Activated CD8-positive, alpha-beta T cell treated with anti-CD3 and anti-CD28 coated beads, Interleukin-2, amount 10 ng/mL, durations not matched to agents 7 days and 5 days (primary cell): Measurements from ENCODE around the gene SYT6. TPM values are rescaled to one million over a fixed set of nuclear protein-coding genes. Genes with fewer than 3 reads are reported as not detected.

Experiments
- ATAC-seq: fragments of 150-1000 bp; cut with Tn5 transposase; one replicate; pipeline ENCODE4 v1.10.0; 2021; ENCODE audit warnings: moderate library complexity
- CTCF ChIA-PET: fragments of 350-600 bp; sonication (Branson Sonifier 250); formaldehyde crosslinking; loops from one replicate; lab custom pipeline; 2021; ENCODE audit warnings: antibody characterized with exemption; lab: Charles Lee
- POLR2A ChIA-PET: fragments of 350-600 bp; sonication (Branson Sonifier 250); formaldehyde crosslinking; loops from one replicate; lab custom pipeline; 2021; ENCODE audit warnings: antibody characterized with exemption; lab: Charles Lee
- DNase-seq: peaks from one replicate; pipeline ENCODE4 v3.0.0-alpha.2; 2020
- H3K27ac Mint-ChIP-seq: one replicate; pipeline ENCODE4 v1.8.0; 2021; ENCODE audit warnings: mild to moderate bottlenecking, mixed read lengths
- H3K27me3 Mint-ChIP-seq: one replicate; pipeline ENCODE4 v1.8.0; 2021; ENCODE audit warnings: low read depth, mixed read lengths
- H3K36me3 Mint-ChIP-seq: one replicate; pipeline ENCODE4 v1.8.0; 2021; ENCODE audit warnings: low read depth, mixed read lengths
- H3K4me1 Mint-ChIP-seq: one replicate; pipeline ENCODE4 v1.8.0; 2021; ENCODE audit warnings: low read depth, mixed read lengths
- H3K4me3 Mint-ChIP-seq: one replicate; pipeline ENCODE4 v1.8.0; 2021; ENCODE audit warnings: mild to moderate bottlenecking, mixed read lengths
- H3K9me3 Mint-ChIP-seq: one replicate; pipeline ENCODE4 v1.8.0; 2022; ENCODE audit warnings: mixed read lengths; ENCODE audit not compliant: insufficient read depth
- total RNA-seq, 2 experiments: library from RNA; stranded (reverse); gene quantifications; one replicate each; pipeline ENCODE4 v1.2.3, GENCODE V29; 2021

The SYT6 gene
- total RNA-seq, 2 experiments from 2014 or later, result not detected

- Mint-ChIP-seq H3K36me3 (no peaks in the 10 kb centered on the region), H3K9me3 (no peaks in the 10 kb centered on the region), H3K4me3 (no peak overlapping the region), H3K27ac (no peak overlapping the region), H3K4me1 (peaks cover 2% of the 10 kb centered on the region), H3K27me3 (peaks cover 24% of the 10 kb centered on the region)
- ChIA-PET POLR2A (no interaction called here), CTCF (no interaction called here)
- DNase-seq (no peak), ATAC-seq (no peak)
Measured at GRCh38 chr1:114082867-114083585, 70.6 kb downstream of the SYT6 start.

GRCh38 chr1:114082304-114082630 lies 71.4 kb downstream of the SYT6 start:
- ATAC-seq (no peak), DNase-seq (no peak)
- Mint-ChIP-seq H3K4me3 (no peak overlapping the region), H3K4me1 (peaks cover 5% of the 10 kb centered on the region), H3K9me3 (no peaks in the 10 kb centered on the region), H3K36me3 (no peaks in the 10 kb centered on the region), H3K27me3 (peaks cover 24% of the 10 kb centered on the region), H3K27ac (no peak overlapping the region)
- CTCF ChIA-PET, result no interaction called here
- POLR2A ChIA-PET, result no interaction called here

GRCh38 chr1:114081437-114082303 lies 72.0 kb downstream of the SYT6 start:
- H3K4me1 Mint-ChIP-seq, result peaks cover 5% of the 10 kb centered on the region
- H3K4me3 Mint-ChIP-seq, result no peak overlapping the region
- peaks cover 24% of the 10 kb centered on the region for H3K27me3 Mint-ChIP-seq
- no peaks in the 10 kb centered on the region for H3K36me3 Mint-ChIP-seq
- ChIA-PET POLR2A (no interaction called here), CTCF (interaction anchor here (1.4 kb wide), 1 partner anchor 103 kb away, joined by 4 read pairs; no protein-coding TSS in a partner anchor)
- DNase-seq (no peak), ATAC-seq (no peak)
- no peaks in the 10 kb centered on the region for H3K9me3 Mint-ChIP-seq
- H3K27ac Mint-ChIP-seq, result no peak overlapping the region

- no peaks in the 10 kb centered on the region for H3K9me3 Mint-ChIP-seq
- CTCF ChIA-PET, result interaction anchor here (1.4 kb wide), 1 partner anchor 102 kb away, joined by 4 read pairs; no protein-coding TSS in a partner anchor
- no peak overlapping the region for H3K27ac Mint-ChIP-seq
- no peak for DNase-seq
- peaks cover 22% of the 10 kb centered on the region for H3K27me3 Mint-ChIP-seq
- POLR2A ChIA-PET, result no interaction called here
- ATAC-seq, result no peak
- H3K36me3 Mint-ChIP-seq, result no peaks in the 10 kb centered on the region
- H3K4me3 Mint-ChIP-seq, result no peak overlapping the region
- H3K4me1 Mint-ChIP-seq, result peaks cover 11% of the 10 kb centered on the region
Measured at GRCh38 chr1:114080511-114081436, 72.9 kb downstream of the SYT6 start.

GRCh38 chr1:114079596-114080190 lies 74.0 kb downstream of the SYT6 start:
- ChIA-PET POLR2A (no interaction called here), CTCF (no interaction called here)
- ATAC-seq (no peak), DNase-seq (no peak)
- Mint-ChIP-seq H3K4me1 (peaks cover 13% of the 10 kb centered on the region), H3K36me3 (no peaks in the 10 kb centered on the region), H3K4me3 (no peak overlapping the region), H3K27me3 (peaks cover 16% of the 10 kb centered on the region), H3K27ac (peak overlapping the region; percentile 16), H3K9me3 (no peaks in the 10 kb centered on the region)

GRCh38 chr1:114078116-114078515 lies 75.6 kb downstream of the SYT6 start:
- Mint-ChIP-seq H3K9me3 (no peaks in the 10 kb centered on the region), H3K4me3 (no peak overlapping the region), H3K36me3 (no peaks in the 10 kb centered on the region), H3K27ac (no peak overlapping the region), H3K27me3 (peaks cover 12% of the 10 kb centered on the region), H3K4me1 (peaks cover 13% of the 10 kb centered on the region)
- DNase-seq, result no peak
- no peak for ATAC-seq
- POLR2A ChIA-PET, result no interaction called here
- CTCF ChIA-PET, result no interaction called here

GRCh38 chr1:114077188-114077587 lies 76.5 kb downstream of the SYT6 start:
- H3K36me3 Mint-ChIP-seq, result no peaks in the 10 kb centered on the region
- H3K27me3 Mint-ChIP-seq, result peaks cover 7% of the 10 kb centered on the region
- no peak overlapping the region for H3K4me3 Mint-ChIP-seq
- CTCF ChIA-PET, result no interaction called here
- DNase-seq (no peak), ATAC-seq (no peak)
- H3K9me3 Mint-ChIP-seq, result peaks cover 7% of the 10 kb centered on the region
- POLR2A ChIA-PET, result no interaction called here
- no peak overlapping the region for H3K27ac Mint-ChIP-seq
- H3K4me1 Mint-ChIP-seq, result peaks cover 13% of the 10 kb centered on the region

- Mint-ChIP-seq H3K36me3 (no peaks in the 10 kb centered on the region), H3K4me3 (no peak overlapping the region), H3K9me3 (peaks cover 11% of the 10 kb centered on the region), H3K4me1 (peaks cover 13% of the 10 kb centered on the region), H3K27ac (no peak overlapping the region), H3K27me3 (peaks cover 7% of the 10 kb centered on the region)
- DNase-seq (no peak), ATAC-seq (no peak)
- POLR2A ChIA-PET, result no interaction called here
- CTCF ChIA-PET, result no interaction called here
Measured at GRCh38 chr1:114076308-114076707, 77.4 kb downstream of the SYT6 start.

- Mint-ChIP-seq H3K27me3 (peaks cover 5% of the 10 kb centered on the region), H3K27ac (no peak overlapping the region), H3K9me3 (peaks cover 11% of the 10 kb centered on the region), H3K4me3 (no peak overlapping the region), H3K36me3 (no peaks in the 10 kb centered on the region), H3K4me1 (peaks cover 13% of the 10 kb centered on the region)
- CTCF ChIA-PET, result no interaction called here
- no peak for DNase-seq
- POLR2A ChIA-PET, result no interaction called here
- no peak for ATAC-seq
Measured at GRCh38 chr1:114075546-114076242, 78.0 kb downstream of the SYT6 start.

GRCh38 chr1:114075105-114075504 lies 78.6 kb downstream of the SYT6 start:
- Mint-ChIP-seq H3K27me3 (peaks cover 2% of the 10 kb centered on the region), H3K9me3 (peaks cover 11% of the 10 kb centered on the region)
- POLR2A ChIA-PET, result no interaction called here

GRCh38 chr1:114072246-114072645 lies 81.4 kb downstream of the SYT6 start:
- ChIA-PET CTCF (no interaction called here), POLR2A (no interaction called here)
- Mint-ChIP-seq H3K36me3 (no peaks in the 10 kb centered on the region), H3K4me3 (no peak overlapping the region), H3K27me3 (peaks cover 2% of the 10 kb centered on the region), H3K27ac (no peak overlapping the region), H3K9me3 (peaks cover 11% of the 10 kb centered on the region), H3K4me1 (peaks cover 8% of the 10 kb centered on the region)
- DNase-seq (no peak), ATAC-seq (no peak)

More at GRCh38 chr1:114075105-114075504, 78.6 kb downstream of the SYT6 start:
- CTCF ChIA-PET, result no interaction called here
- peaks cover 13% of the 10 kb centered on the region for H3K4me1 Mint-ChIP-seq
- no peak overlapping the region for H3K4me3 Mint-ChIP-seq
- H3K27ac Mint-ChIP-seq, result no peak overlapping the region
- H3K36me3 Mint-ChIP-seq, result no peaks in the 10 kb centered on the region
- DNase-seq, result no peak
- no peak for ATAC-seq
